GM21737 (cell line): Measurements from ENCODE around the gene NAA10.

Experiments used
- ATAC-seq: cut with Tn5 transposase; IDR thresholded peaks from one replicate; pipeline ENCODE4 v1.9.1; 2021; ENCODE audit warnings: mild to moderate bottlenecking, moderate library complexity; ENCODE audit not compliant: unreplicated experiment

The NAA10 gene

DNA sequence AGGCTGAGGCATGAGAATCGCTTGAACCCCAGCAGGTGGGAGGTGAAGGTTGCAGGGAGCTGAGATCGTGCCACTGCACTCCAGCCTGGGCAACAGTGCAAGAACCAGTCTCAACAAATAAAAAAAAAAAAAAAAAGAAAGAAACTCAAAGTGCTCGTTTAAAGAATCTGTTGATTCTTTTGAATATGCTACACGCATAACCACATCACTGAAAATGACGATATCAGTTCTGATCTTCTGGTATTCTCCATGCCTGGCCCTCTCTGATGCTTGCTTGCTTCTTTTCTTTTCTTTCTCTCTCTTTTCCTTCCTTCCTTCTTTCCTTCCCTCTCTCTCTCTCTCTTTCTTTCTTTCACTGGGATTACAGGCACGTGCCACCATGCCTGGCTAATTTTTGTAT lies 23.0 kb downstream of the NAA10 start:
- no peak for ATAC-seq

DNA sequence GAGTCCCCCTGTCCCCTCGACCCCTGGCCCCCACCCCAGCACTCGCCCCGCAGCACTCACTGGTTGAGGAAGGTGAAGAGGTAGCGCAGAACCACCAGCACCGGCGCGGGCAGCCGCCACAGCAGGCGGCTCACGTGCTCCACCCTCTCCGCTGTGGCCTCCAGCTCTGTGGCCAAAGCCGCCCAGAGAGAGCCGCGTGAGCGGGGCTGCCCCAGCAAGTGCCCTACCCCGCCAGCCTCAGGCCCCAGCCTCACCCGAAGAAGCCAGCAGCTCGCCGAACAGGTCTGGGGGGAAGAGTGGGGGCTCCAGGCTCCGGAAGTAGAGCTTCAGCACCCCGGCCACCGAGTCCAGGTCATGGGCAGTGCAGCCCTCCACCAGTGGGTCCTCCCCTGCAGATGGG lies 24.4 kb downstream of the NAA10 start:
- no peak for ATAC-seq

DNA sequence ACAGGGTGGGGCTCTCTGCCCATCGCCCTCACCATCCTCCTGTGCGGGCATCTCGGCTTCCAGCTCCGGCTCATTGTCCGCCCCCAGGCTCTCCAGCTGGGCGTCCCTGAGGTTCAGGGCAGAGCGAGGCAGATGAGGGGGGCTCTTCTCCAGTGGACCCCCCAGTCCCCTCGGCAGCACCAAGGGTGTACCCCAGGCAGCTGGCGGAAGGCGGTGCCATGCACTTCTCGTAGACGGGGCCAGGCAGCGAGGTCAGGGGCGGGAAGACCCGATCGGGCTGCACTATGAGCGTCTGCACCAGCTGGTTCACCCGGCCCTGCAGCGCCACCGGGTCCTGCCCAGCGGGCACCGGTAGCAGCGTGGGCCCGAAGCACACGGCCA lies 24.9 kb downstream of the NAA10 start:
- ATAC-seq: no peak

DNA sequence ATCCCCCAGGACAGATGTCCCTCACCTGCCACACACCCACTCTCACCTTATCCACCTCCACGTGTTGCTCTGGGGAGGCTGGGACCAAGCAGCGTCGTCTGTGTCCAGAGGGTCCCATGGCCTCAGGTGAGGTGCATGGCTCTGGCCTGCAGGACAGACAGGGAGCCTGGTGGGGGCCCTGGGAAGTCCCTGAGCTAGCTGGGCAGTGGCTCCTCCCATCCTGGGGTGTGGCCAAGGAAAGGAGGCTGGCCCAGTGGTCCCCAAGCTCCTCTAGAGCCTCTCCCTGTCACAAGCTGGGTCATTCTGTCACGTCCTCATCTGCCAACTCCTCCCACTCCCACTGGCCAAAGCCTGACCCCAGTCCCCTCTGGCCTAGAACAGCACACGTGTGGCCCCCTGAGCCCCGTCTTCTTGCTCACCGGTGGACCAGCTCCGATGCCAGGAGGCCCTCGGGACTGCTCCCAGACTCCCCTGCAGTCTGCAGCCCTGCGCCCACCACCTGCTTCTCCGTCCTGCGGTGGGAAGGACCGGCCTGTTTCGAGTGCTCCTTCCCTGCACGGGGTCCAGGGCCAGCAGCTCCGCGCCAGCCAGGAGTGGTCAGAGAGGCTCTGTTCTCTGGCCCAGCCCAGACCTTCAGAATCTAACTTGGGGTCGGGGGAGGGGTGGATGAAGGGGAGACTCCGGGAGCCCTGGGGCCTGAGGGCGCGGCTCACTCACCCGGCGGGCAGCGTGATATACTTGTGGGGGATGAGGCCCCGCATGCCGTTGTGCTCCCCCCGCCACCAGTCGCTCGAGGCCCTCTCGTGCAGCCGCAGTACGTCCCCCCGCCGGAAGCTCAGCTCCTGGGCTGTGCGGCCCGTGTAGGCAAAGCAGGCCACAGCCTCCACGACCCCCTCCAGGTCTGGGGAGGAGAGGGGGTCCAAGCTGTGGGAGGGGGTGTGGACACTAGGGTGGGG lies 25.5 kb downstream of the NAA10 start:
- ATAC-seq: no peak

GRCh38 chrX:153908219-153908860 lies 26.5 kb downstream of the NAA10 start:
- ATAC-seq: no peak

DNA sequence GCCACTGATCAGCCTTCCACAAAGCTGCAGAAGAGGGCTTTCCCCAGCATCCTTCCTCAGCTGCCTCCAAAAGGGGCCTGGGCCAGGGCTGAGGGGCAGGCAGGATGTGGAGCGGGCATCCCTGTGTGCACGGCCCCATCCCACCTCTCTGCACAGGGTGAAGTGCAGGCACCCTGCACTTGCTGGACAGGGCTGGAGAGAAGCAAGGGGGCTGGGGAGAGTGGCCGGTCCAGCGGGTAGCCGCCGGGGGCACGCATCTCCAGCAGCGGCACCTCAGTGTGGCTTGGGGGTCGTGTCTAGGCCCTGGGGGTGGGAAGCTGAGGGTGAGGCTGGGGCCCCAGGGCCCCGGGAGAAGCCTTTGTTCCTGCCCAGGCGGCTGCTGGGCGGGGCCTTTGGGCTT lies 27.4 kb downstream of the NAA10 start:
- ATAC-seq: no peak

- no peak for ATAC-seq
Measured at GRCh38 chrX:153906126-153906917, 28.5 kb downstream of the NAA10 start.

- no peak for ATAC-seq
Measured at GRCh38 chrX:153905481-153906095, 29.2 kb downstream of the NAA10 start.

DNA sequence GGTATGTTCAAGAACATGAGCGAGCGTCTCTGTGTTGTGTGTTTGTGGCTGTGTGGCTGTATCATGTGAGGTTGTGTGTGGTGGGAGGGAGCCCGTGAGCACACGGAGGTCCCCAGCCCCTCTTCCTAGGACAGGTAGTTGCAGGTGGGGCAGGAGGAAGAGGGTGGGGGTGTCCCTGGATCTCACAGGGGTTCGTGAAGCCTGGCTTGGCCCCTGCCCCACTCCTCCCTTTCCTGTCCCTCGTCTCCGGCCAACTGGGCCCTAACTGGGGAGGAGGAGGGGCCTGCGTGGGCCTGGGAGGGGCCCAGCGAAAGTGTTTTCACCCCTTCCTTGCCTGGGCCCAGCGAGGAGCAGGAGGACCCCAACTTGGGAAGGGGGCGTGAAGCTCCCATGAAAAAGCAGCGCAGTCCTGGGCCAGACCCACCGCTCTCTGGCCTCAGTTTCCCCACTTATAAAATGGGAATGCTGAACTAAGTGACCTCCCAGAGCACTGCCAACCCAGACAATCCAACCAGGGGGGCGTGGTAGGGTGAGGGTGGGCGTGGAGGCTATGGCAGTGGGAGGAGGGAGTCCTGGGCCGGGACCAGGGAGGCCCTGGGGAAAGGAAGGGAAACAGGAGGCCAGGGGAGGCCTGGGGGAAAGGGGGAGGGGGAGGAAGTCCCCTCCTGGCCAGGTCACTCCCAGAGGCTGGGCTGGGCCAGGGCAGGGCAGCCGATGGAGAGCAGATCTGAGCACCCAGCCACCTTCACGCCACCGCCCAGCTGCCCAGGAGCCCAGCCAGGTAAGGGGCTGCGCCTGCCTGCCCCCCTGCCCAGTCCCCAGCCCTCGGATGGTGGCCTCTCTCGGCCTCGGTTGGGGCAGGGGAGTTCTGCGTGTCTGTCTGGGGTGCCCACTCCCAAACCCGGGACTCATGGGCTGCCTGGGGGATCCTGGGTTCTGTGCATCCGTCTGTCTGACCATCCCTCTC lies 30.6 kb downstream of the NAA10 start, which contains the start of gene AVPR2:
Gene AVPR2, plus strand, starts transcription at position 683 of the 967 bp plus-strand sequence. CDS start 473 bp downstream, outside the sequence.
- no peak for ATAC-seq

DNA sequence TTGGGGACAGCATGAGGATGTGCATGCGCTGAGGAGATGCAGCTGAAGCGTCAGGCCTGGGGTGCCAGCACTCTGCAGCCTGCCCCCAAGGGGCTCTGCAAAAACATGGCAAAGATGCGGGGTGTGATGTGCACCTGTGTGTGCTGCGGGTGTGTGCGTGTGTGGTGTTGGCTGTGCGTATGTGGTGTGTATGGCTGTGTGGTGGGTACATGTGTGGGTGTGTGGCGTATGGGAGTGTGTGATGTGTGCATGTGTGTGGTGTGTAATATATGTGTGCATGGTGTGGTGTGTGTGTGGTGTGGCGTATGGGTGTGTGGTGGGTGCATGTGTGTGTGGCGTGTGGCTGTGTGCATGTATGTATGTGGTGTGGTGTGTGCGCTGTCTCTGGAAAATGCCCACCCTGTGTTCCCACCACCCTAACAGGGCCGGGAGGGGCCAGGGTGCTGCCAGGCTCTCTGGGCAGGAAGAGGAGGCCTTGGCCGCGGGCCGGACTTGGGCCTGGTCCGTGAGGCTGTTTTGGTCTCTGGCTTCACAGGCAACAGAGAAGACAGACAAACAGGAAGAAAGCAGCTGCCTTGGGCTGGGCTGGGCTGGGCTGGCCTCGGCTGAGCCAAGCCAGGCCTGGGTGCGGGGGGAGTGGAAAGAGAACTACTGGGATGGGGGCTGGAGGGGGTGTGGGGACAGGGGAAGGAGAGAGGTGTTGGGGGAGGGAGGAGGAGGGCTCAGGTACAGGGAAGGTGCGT lies 31.4 kb downstream of the NAA10 start:
- ATAC-seq: no peak

- no peak for ATAC-seq
Measured at GRCh38 chrX:153902385-153902784, 32.5 kb downstream of the NAA10 start.

DNA sequence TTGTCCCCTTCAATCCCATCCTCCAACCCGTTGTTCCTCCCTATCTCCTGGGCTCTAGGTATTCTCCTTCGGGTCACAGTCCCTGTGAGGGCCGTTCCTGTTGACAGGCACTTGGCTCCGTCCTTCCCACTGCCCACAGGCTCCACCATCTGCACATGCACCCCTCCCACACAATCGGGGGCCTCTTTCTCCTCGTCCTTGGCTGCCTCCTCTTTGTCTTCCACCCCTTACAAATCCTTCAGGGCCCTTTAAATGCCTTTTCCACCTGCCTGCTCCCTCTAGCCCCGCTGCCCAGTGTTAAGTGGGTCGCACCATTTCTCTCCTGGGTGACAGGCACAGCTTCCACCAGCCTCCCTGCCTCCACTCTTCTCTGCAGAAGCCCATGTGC lies 33.1 kb downstream of the NAA10 start:
- ATAC-seq: no peak

DNA sequence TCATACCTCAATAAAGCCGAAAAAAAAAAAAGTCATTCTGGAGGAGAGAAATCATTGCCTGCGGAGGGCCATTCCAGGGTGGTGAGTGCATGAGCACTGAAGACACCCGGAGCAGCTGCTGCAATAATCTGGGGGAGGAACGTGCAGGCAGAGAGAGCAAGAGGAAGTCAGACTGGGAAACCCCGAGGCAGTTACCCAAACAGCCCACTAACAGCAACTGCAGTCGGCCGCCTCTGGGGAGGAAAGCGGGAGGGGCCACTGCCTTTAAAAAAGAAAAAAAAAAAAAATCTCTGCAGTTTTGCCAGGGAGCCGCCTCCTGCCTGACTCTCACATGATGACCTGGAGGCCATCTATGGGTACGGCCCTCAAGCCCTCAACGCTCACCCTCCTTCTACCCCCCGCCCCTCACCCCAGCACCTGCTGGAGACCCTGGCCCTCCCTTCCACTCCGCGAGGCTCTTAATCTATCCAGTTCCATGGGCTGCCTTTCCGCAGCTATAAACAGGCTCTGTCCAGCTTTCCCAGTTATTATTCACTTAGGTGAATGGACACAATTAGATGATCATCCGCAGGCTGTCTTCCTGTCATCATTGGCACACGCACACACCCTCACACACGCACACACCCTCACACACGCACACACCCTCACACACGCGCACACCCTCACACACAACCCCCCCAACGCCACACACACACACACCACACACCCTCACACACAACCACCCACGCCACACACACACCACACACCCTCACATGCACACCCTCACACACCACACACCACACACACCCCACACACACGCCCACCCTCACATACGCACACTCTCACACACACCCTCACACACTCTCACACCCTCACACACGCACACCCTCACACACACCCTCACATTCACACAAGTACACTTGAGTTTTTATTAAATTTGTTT lies 33.7 kb downstream of the NAA10 start:
- ATAC-seq: peak; percentile 81

DNA sequence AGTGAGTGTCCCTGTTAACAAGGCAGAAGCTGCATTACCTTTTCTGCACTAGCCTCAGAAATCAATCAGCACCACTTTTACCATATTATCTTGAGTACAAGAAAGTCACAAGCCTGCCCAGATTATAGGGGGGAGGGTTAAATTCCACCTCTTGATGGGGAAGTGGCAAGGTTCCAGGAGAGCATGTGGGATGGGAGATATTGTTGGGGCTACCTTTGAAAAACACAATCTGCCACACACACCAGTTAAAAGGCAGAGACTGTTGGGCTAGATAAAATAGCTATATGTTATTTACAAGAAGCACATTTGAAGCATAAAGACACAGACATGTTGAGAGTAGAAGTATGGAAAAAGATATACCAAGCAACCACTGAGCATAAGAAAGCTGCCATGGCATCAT lies 36.9 kb downstream of the NAA10 start:
- ATAC-seq: no peak

- no peak for ATAC-seq
Measured at GRCh38 chrX:153889123-153889522, 45.7 kb downstream of the NAA10 start.

DNA sequence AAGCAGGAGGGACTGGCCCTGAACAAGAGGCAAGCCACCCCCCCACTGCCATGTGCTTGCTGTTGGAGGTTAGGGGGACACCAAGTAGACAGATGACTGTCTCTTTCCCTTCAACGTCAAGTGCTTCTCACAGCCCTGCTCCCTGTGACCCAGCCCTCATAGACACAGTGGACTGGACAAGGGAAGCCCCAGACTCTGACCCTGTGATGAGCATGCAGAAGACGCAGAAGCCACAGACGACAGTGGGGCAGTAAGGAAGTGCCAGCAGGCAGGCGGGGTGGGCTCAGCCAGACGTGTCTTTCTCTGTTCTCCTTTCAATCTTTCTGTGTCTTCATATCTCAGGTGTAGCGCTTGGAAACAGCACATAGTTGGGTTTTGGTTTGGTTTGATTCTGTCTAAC lies 46.5 kb downstream of the NAA10 start:
- no peak for ATAC-seq

GRCh38 chrX:153887385-153887784 lies 47.5 kb downstream of the NAA10 start:
- no peak for ATAC-seq

DNA sequence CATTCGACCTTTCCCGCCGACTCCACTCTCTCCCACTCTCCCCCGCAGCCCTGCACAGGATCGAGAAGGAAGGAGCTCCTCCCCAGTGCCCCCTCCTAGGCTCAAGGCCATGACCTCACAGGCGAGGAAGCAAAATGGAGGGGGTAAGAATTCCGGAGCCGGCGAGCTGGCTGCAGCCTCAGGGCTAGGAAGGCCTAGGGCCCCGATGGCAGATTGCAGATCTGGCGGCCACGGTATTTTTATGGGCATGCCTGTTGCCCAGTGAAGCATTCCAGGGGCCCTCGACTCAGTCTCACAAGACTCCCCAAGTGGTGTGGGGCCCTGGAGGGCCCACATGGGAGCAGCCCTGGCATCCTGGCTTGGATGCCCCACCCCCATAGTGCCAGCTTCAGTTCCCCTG lies 47.9 kb downstream of the NAA10 start:
- no peak for ATAC-seq
